GM18868 (cell line): ENCODE measurements around the gene GPR162.

ENCODE experiments used
- ATAC-seq: cut with Tn5 transposase; IDR thresholded peaks from one replicate; pipeline ENCODE4 v1.9.1; 2021; ENCODE audit warnings: mild to moderate bottlenecking, moderate library complexity; ENCODE audit not compliant: unreplicated experiment

GPR162 gene, protein sequence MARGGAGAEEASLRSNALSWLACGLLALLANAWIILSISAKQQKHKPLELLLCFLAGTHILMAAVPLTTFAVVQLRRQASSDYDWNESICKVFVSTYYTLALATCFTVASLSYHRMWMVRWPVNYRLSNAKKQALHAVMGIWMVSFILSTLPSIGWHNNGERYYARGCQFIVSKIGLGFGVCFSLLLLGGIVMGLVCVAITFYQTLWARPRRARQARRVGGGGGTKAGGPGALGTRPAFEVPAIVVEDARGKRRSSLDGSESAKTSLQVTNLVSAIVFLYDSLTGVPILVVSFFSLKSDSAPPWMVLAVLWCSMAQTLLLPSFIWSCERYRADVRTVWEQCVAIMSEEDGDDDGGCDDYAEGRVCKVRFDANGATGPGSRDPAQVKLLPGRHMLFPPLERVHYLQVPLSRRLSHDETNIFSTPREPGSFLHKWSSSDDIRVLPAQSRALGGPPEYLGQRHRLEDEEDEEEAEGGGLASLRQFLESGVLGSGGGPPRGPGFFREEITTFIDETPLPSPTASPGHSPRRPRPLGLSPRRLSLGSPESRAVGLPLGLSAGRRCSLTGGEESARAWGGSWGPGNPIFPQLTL

GRCh38 chr12:6821591-6822425, at the start of gene GPR162:
Gene GPR162, plus strand, starts transcription at chr12:6821821. Its CDS starts 2,078 bp downstream, at chr12:6823899.
- no peak for ATAC-seq

DNA sequence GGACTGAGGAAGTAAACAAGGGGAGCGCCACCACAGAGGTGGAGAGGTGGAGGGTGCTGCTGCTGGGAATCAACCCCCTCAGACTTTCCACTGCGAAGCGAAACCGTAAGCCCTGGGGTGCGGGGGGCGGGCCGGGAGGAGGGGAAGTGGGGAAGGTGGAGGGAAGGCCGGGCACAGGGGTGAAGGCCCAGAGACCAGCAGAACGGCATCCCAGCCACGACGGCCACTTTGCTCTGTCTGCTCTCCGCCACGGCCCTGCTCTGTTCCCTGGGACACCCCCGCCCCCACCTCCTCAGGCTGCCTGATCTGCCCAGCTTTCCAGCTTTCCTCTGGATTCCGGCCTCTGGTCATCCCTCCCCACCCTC, 49.3 kb upstream of the GPR162 start, which contains the start of gene LAG3:
Gene LAG3 (plus strand): TSS at position 190 of the 365 bp plus-strand sequence. CDS start 333 bp downstream, outside the sequence.
- ATAC-seq: no peak

GRCh38 chr12:6772726-6773589, 48.7 kb upstream of the GPR162 start:
- ATAC-seq: no peak

DNA sequence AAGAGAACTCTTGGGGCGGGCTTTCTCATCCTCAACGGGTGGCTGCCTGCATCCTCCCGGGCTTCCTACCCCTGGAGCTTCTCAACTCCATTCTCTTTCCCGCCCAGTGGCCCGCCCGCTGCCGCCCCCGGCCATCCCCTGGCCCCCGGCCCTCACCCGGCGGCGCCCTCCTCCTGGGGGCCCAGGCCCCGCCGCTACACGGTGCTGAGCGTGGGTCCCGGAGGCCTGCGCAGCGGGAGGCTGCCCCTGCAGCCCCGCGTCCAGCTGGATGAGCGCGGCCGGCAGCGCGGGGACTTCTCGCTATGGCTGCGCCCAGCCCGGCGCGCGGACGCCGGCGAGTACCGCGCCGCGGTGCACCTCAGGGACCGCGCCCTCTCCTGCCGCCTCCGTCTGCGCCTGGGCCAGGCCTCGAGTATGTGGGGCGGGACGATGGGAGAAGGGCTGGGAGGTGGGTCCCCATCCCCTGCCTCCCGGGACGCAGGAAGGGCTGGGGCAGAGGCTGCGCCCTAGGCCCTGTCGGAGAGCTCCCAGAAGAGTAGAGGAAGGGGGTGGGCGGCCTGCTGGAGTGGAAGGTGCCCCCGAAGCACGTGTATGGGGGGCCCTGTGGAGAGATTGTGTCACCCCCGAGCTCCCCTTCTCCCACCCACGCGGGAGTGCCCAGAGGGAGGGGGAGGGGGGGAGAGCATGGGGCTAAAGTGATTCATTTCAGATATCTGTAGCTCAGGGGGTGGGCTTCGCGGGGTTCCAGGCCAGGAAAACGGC, 47.9 kb upstream of the GPR162 start:
- no peak for ATAC-seq

- ATAC-seq: no peak
These were observed 47.0 kb upstream of the GPR162 start for GRCh38 chr12:6774499-6775062.

DNA sequence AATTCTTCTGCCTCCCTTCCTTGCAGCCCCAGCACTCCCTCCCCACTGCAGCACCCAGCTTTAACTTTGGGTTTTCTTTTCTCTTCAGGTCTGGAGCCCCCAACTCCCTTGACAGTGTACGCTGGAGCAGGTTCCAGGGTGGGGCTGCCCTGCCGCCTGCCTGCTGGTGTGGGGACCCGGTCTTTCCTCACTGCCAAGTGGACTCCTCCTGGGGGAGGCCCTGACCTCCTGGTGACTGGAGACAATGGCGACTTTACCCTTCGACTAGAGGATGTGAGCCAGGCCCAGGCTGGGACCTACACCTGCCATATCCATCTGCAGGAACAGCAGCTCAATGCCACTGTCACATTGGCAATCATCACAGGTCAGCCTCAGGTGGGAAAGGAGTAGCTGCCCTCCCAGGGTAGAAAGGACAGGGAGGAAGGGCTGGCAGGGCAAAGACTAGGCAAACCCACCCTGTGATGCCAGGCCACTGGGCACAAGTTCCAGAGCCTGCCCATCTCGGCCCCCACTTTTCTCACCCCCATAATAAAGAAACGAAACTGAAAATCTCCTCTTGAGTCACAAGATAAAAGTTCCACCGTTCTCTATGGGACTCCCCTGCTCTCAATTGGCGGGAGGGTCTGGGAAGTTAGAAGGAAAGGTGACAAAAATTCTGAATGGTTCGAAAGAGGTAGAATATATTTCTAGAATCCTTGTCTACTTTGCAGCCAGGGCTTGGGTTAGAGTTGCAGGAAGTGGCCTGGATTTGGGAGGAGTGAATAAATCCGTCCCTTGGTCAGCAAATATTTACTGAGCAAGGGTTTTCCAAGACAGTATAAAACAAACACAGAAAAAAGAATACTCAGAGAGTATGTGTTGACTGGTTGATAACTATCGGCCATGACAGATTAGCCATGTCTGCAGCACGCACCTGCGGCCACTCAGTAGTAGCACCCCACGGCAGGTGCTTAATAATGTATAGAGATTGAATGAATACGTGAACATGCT, 46.1 kb upstream of the GPR162 start:
- no peak for ATAC-seq

DNA sequence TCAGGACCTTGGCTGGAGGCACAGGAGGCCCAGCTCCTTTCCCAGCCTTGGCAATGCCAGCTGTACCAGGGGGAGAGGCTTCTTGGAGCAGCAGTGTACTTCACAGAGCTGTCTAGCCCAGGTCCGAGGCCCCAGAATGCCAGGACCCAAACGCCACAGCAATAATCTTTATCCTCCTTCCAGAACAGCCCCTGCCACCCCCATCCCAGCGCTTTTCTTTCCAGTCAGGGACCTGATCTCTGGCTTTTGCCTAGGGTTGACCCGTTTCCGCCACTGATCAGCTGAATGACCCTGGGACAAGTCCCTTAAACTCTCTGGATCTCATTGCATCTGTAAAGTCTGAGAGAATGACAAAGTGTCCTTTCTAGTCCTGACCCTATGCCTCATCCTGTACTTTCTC, 44.2 kb upstream of the GPR162 start:
- ATAC-seq: no peak

- no peak for ATAC-seq
These were observed 43.4 kb upstream of the GPR162 start for GRCh38 chr12:6778217-6778573.

- ATAC-seq: peak; percentile 80
These were observed 42.8 kb upstream of the GPR162 start for GRCh38 chr12:6778574-6779550.

DNA sequence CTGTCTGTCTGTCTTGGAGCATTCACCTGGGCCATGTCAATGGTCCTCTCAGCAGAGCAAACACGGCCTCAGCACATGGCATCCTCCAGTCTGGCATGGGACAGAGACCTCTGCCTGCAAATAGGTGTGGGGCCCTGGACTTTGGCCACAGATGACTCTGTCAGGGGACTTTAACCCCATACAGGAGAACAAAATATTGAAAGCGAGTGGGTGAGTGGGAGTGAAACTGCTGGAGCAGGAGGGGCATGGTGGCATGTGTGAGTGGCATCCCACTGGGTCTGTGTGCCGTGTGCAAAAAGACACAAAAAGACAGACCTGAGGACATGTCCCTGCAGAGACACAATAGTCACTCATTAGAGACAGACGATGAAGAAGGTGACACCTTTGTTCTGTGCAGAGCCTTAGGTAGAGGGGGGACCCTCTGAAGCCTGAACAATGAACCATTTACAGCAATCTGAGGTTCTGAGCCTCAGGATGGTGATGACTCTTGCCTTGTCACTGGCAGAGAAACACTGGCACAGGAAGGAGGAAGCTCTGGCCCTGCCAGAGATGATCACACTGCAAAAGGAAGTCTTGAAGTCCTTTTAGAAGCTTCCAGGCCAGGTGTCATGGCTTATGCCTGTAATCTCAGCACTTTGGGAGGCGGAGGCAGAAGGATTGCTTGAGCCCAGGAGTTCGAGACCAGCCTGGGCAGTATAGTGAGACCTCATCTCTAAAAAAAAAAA, 41.8 kb upstream of the GPR162 start:
- no peak for ATAC-seq

DNA sequence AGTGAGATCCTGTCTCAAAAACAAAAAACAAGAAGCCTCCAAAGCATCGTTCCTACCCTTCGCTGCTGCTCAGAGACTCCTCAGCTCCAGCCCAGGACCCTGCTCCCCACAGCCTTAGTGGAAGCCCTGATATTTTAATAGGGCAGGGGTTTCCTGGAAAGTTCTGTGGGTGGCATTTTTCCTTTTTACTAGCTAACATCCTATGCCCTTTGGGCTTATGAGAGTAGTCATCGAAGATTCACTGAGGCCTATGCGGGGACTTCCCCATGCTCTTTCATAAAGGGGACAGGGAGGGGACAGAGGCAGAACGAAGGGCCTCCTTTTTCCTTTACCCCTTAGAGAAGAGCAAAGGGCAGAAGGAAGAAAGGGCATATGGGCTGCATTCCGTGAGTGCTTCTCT, 41.0 kb upstream of the GPR162 start:
- no peak for ATAC-seq

DNA sequence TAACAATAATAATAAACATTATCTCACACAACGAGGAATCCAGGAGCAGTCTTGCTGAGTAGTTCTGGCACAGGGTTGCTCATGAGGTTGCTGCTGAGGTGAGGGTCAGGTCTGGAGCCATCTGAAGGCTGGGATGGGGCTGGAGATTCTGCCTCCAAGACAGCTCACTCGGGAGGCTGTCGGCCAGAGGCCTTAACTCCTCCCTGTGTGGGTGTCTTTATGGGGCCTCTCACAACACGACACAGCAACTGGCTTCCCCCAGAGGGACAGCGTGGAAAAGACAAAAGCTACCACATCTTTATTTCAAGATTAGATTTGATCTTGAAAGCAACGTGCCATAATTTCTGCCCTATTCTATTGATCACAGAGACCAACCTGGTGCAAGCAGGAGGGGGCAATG, 39.5 kb upstream of the GPR162 start:
- no peak for ATAC-seq

DNA sequence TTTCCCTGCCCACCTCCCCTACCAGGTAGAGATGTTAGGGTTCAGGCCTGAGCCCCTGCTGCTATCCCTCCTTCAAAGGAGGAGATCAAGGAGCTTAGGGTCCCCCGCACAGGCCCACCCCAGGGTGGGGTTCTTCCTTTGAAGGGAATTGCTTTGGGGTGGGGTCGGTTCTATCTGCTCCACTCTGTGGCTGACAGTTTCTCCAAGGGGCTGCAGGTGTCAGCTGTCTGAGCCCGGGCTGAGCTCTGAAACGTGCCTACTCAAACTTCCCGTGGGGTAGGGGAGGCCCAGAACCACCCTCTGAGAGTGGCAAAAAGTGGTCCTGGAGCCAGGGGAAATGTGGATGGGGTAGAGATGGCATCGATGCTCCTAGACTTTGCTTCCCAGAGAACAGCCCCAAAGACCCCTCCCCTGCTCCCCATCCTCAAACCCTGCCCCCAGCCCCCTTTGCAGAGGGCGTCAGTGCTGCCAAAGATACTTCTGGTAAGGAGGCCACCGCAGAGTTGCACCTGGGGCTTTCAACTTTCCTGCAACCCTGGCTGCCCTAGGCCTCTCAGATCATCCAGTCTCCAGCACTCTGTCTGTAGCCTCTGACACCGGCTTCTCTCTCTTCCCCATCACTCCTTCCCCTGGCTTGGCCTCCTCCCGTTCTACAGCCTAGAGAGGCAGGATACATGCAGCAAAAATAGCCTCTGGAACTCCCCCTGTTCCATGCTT, 38.6 kb upstream of the GPR162 start:
- ATAC-seq: no peak

GRCh38 chr12:6783828-6784227, 37.8 kb upstream of the GPR162 start:
- no peak for ATAC-seq

- ATAC-seq: no peak
These were observed 37.3 kb upstream of the GPR162 start for GRCh38 chr12:6784296-6784695.

GRCh38 chr12:6784761-6785160, 36.9 kb upstream of the GPR162 start:
- no peak for ATAC-seq
